PC-3 (cell line): ENCODE results near the gene STXBP3. TPM values are rescaled to one million over a fixed set of nuclear protein-coding genes. Genes with fewer than 3 reads are reported as not detected.

Experiments
- ATAC-seq: fragments of 200-7000 bp; cut with Tn5 transposase; 2 replicates; pipeline ENCODE4 v1.9.1; 2020; ENCODE audit warnings: mild to moderate bottlenecking, moderate library complexity
- BruUV-seq: library from RNA; stranded (reverse); fragments of 400-500 nt; replicated peaks from 2 replicates; lab custom pipeline; 2021; lab: Mats Ljungman, UMichigan
- CTCF ChIA-PET: fragments of 300-600 bp; sonication (Branson Sonifier 250); formaldehyde crosslinking; loops from one replicate; lab custom pipeline; 2022; ENCODE audit warnings: antibody characterized with exemption; lab: Charles Lee
- POLR2A ChIA-PET: fragments of 300-600 bp; sonication (Branson Sonifier 250); formaldehyde crosslinking; loops from one replicate; lab custom pipeline; 2022; ENCODE audit warnings: antibody characterized with exemption; ENCODE audit not compliant: unreplicated experiment; lab: Charles Lee
- DNase-seq: peaks from one replicate; pipeline ENCODE4 v3.0.0-alpha.2; 2015
- H2AFZ ChIP-seq: fragments of 300-600 bp; sonication (generic); 2 replicates; pipeline ENCODE4 v1.6.0; 2016; ENCODE audit warnings: antibody characterized with exemption, low read length
- H3F3A ChIP-seq: fragments of 300-600 bp; sonication (generic); one replicate; pipeline ENCODE4 v1.6.0; 2017; ENCODE audit warnings: antibody characterized with exemption, low read length, control low read depth, mild to moderate bottlenecking; ENCODE audit not compliant: unreplicated experiment
- H3K27ac ChIP-seq: fragments of 300-600 bp; sonication (generic); 2 replicates; pipeline ENCODE4 v1.5.1; 2016; ENCODE audit warnings: mild to moderate bottlenecking, low read length
- H3K27me3 ChIP-seq: fragments of 300-600 bp; sonication (generic); 2 replicates; pipeline ENCODE4 v1.6.1; 2016; ENCODE audit warnings: low read length, mixed read lengths
- H3K36me3 ChIP-seq: fragments of 300-600 bp; sonication (generic); 2 replicates; pipeline ENCODE4 v1.6.1; 2016; ENCODE audit warnings: low read depth, mixed run types, low read length, mixed read lengths
- H3K4me1 ChIP-seq: fragments of 300-600 bp; sonication (generic); 2 replicates; pipeline ENCODE4 v1.5.1; 2016; ENCODE audit warnings: low read length; ENCODE audit not compliant: insufficient read depth
- H3K4me2 ChIP-seq: fragments of 300-600 bp; sonication (generic); 2 replicates; pipeline ENCODE4 v1.6.0; 2016; ENCODE audit warnings: low read length
- H3K4me3 ChIP-seq: fragments of 300-600 bp; sonication (generic); 2 replicates; pipeline ENCODE4 v1.5.1; 2016; ENCODE audit warnings: mild to moderate bottlenecking, low read length, mixed read lengths
- H3K79me2 ChIP-seq: fragments of 300-600 bp; sonication (generic); 2 replicates; pipeline ENCODE4 v1.6.1; 2017; ENCODE audit warnings: low read length, mixed read lengths
- H3K9ac ChIP-seq: fragments of 300-600 bp; sonication (generic); 2 replicates; pipeline ENCODE4 v1.6.0; 2016; ENCODE audit warnings: mild to moderate bottlenecking, low read length
- H3K9me2 ChIP-seq: fragments of 300-600 bp; sonication (generic); replicated peaks from 2 replicates; pipeline ENCODE4 v1.6.1; 2016; ENCODE audit warnings: mixed run types, low read length, mixed read lengths
- H3K9me3 ChIP-seq: fragments of 300-600 bp; sonication (generic); 2 replicates; pipeline ENCODE4 v1.6.1; 2016; ENCODE audit warnings: low read length, mixed read lengths
- H4K20me1 ChIP-seq: fragments of 300-600 bp; sonication (generic); 2 replicates; pipeline ENCODE4 v1.6.1; 2016; ENCODE audit warnings: low read length, mixed read lengths
- CTCF ChIP-seq: fragments of 300-600 bp; sonication (generic); conservative IDR thresholded peaks from 2 replicates; pipeline ENCODE4 v1.5.1; 2017; ENCODE audit warnings: antibody characterized with exemption, low read depth, mild to moderate bottlenecking, low read length
- EZH2 ChIP-seq: fragments of 300-600 bp; sonication (generic); IDR thresholded peaks from one replicate; pipeline ENCODE4 v1.6.1; 2017; ENCODE audit warnings: antibody characterized with exemption, mild to moderate bottlenecking, low read length; ENCODE audit not compliant: unreplicated experiment
- EZH2phosphoT487 ChIP-seq: fragments of 300-600 bp; sonication (generic); IDR thresholded peaks from 2 replicates; pipeline ENCODE4 v1.6.1; 2018; ENCODE audit warnings: mild to moderate bottlenecking, antibody characterized with exemption, low read length, borderline replicate concordance
- intact Hi-C: fragments of 100-400 bp; cut with micrococcal nuclease; formaldehyde crosslinking; loops from 2 replicates; pipeline ENCODE4 v1.9.0; 2023
- total RNA-seq: library from RNA; depleted of rRNA; stranded (reverse); fragments of >200 nt; gene quantifications from 2 replicates; pipeline ENCODE4 v1.2.3, GENCODE V29; 2014

STXBP3 gene
- total RNA-seq, 1 experiment from 2014 or later, result 17.2 TPM

- Histone ChIP-seq H3K9ac (no peak overlapping the region), H3F3A (no peaks in the 10 kb centered on the region), H3K4me2 (no peak overlapping the region), H3K4me1 (no peaks in the 10 kb centered on the region), H2AFZ (no peak overlapping the region), H3K27ac (no peak overlapping the region), H3K79me2 (no peaks in the 10 kb centered on the region), H3K9me3 (no peaks in the 10 kb centered on the region), H4K20me1 (no peaks in the 10 kb centered on the region), H3K27me3 (no peaks in the 10 kb centered on the region), H3K9me2 (no peaks in the 10 kb centered on the region), H3K4me3 (no peak overlapping the region), H3K36me3 (no peaks in the 10 kb centered on the region)
- ChIA-PET POLR2A (no interaction called here), CTCF (no interaction called here)
- TF ChIP-seq EZH2phosphoT487 (no peak), CTCF (no peak), EZH2 (no peak)
- DNase-seq (no peak), ATAC-seq (0 out of 2 replicates have a peak, but pooled peaks have one; percentile 22)
- no TSS peak for BruUV-seq
- intact Hi-C loops, result no loop called here
Observed at GRCh38 chr1:108854221-108855019, 107.9 kb downstream of the STXBP3 start.

- Histone ChIP-seq H3K79me2 (no peaks in the 10 kb centered on the region), H4K20me1 (no peaks in the 10 kb centered on the region), H3K9ac (no peak within 1 kb of the TSS), H3K4me2 (no peak within 1 kb of the TSS), H3K27me3 (no peaks in the 10 kb centered on the region), H3K27ac (no peak within 1 kb of the TSS), H3F3A (no peaks in the 10 kb centered on the region), H3K36me3 (no peaks in the 10 kb centered on the region), H2AFZ (no peak within 1 kb of the TSS), H3K4me3 (no peak within 1 kb of the TSS), H3K9me3 (no peaks in the 10 kb centered on the region), H3K9me2 (no peaks in the 10 kb centered on the region), H3K4me1 (no peaks in the 10 kb centered on the region)
- ATAC-seq, result no peak
- CTCF ChIA-PET, result no interaction called here
- BruUV-seq, result no TSS peak
- intact Hi-C loops, result no loop called here
- TF ChIP-seq CTCF, result no peak
- no peak for TF ChIP-seq EZH2
- no peak for TF ChIP-seq EZH2phosphoT487
- DNase-seq, result no peak
- POLR2A ChIA-PET, result no interaction called here
Observed at GRCh38 chr1:108856994-108857393, 110.5 kb downstream of the STXBP3 start, which contains the start of gene AKNAD1. Gene AKNAD1 (minus strand): TSS chr1:108857094. CDS start chr1:108852664, 4,430 bp downstream.
